ENCODE measurements around the gene CTSW.

The CTSW gene

DNA sequence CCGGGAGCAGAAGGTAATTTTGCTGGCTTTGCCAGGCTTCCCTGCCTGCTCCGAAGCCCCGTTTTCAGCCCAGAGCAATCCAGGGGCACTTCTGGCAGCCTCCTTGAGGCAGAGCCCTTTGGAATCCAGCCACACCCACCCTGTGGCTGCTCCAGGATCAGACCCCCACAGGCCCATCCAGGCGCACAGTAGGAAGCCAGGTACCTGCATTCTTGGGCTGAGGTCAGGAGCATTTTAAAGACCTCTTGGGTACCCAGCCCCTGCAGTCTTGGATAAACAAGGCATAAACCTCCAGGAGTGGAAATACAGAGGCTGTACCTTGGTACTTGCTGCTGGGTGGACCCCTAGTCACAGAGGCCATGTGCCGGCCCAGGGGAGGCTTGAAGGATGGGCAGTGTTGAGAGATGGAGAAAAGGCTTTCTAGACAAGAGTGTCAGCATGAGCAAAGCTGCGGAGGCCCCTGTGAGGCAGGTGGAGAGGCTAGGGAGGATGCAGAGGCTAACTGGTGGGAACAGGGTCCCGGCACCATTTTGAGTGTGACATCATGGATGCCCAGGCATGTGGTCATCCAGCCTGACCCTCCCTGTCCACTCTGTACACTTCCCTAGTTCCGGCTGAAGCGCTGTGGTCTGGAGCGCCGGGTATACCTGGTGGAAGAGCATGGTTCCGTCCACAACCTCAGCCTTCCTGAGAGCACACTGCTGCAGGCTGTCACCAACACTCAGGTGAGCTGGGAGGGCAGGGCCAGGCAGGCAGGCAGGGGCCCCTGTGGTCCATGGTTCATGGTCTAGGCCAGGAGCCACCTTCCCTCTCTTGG lies 15.5 kb upstream of the CTSW start:
- Histone ChIP-seq H3K9ac (no peak overlapping the region), H3K27me3 (ENCODE audit: control insufficient read depth, insufficient read depth, low read length) (no peaks in the 10 kb centered on the region), H3K4me1 (peaks cover 5% of the 10 kb centered on the region), H3K9me3 (ENCODE audit: control insufficient read depth, low read length) (no peaks in the 10 kb centered on the region), H2AFZ (no peak overlapping the region), H3K36me3 (ENCODE audit: control insufficient read depth, insufficient read depth, low read length) (no peaks in the 10 kb centered on the region), H3K27ac (no peak overlapping the region), H3K79me2 (peaks cover 2% of the 10 kb centered on the region), H3K4me3 (ENCODE audit: low read depth, low read length) (no peak overlapping the region), H3K4me2 (ENCODE audit: low read length) (no peak overlapping the region)
- TF ChIP-seq, protein P1, sequence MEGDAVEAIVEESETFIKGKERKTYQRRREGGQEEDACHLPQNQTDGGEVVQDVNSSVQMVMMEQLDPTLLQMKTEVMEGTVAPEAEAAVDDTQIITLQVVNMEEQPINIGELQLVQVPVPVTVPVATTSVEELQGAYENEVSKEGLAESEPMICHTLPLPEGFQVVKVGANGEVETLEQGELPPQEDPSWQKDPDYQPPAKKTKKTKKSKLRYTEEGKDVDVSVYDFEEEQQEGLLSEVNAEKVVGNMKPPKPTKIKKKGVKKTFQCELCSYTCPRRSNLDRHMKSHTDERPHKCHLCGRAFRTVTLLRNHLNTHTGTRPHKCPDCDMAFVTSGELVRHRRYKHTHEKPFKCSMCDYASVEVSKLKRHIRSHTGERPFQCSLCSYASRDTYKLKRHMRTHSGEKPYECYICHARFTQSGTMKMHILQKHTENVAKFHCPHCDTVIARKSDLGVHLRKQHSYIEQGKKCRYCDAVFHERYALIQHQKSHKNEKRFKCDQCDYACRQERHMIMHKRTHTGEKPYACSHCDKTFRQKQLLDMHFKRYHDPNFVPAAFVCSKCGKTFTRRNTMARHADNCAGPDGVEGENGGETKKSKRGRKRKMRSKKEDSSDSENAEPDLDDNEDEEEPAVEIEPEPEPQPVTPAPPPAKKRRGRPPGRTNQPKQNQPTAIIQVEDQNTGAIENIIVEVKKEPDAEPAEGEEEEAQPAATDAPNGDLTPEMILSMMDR (IDR thresholded peaks at IDR 0.05): no peak

DNA sequence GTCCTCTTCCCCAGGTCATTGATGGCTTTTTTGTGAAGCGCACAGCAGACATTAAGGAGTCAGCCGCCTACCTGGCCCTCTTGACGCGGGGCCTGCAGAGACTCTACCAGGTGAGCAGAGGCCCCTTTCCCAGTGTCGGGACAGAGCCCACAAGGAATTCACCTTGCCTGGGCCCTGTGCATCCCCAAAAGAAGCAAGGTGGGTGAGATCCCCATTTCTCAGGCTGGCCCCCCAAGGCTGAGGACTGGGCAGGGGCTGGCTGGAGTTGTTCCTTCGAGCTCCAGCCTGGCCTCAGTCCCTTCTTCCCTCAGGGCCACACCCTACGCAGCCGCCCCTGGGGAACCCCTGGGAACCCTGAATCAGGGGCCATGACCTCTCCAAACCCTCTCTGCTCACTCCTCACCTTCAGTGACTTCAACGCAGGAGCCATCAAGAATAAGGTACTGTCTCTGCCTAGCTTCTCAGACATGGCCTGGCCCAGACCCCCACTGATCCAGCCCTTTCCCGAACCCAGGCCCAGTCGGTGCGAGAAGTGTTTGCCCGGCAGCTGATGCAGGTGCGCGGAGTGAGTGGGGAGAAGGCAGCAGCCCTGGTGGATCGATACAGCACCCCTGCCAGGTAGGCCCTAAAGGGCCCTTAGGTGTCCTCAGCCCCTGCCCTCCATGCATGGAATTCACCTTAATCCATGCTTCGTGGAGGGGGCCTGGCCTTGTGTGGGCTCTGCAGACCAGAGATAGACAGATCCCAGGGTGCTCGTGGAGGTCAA lies 14.7 kb upstream of the CTSW start:
- Histone ChIP-seq H3K9me3 (ENCODE audit: control insufficient read depth, low read length) (no peaks in the 10 kb centered on the region), H3K27me3 (ENCODE audit: control insufficient read depth, insufficient read depth, low read length) (no peaks in the 10 kb centered on the region), H3K9ac (no peak overlapping the region), H3K27ac (no peak overlapping the region), H3K4me3 (ENCODE audit: low read depth, low read length) (no peak overlapping the region), H3K79me2 (peaks cover 2% of the 10 kb centered on the region), H2AFZ (no peak overlapping the region), H3K36me3 (ENCODE audit: control insufficient read depth, insufficient read depth, low read length) (no peaks in the 10 kb centered on the region), H3K4me1 (peaks cover 5% of the 10 kb centered on the region), H3K4me2 (ENCODE audit: low read length) (no peak overlapping the region)
- TF ChIP-seq, protein P1 (IDR thresholded peaks at IDR 0.05): no peak

DNA sequence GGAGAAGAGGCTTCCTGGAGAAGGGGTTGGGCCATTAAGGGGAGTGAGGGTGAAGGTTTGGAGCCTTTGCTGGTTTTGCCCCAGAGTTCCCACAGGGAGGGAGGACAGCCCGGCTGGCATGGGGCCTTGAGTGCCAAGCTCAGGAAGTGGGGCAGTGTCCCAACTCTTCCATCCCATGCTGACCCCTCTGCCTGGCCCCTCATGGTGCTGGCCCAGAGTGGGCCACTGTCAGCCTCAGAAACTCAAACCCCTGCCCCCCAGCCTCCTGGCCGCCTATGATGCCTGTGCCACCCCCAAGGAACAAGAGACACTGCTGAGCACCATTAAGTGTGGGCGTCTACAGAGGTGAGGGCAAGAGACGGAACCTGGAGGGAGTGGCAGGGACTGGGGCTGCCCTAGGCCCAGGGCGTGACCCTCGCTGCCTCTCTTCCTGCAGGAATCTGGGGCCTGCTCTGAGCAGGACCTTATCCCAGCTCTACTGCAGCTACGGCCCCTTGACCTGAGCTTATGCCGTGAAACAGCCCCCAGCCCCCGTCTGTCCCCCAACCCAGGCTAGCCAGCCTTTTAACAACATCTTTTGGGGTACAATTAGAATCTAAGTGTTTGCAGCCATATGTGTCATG lies 14.0 kb upstream of the CTSW start:
- Histone ChIP-seq H3K9ac (no peak overlapping the region), H2AFZ (no peak overlapping the region), H3K79me2 (peaks cover 2% of the 10 kb centered on the region), H3K27ac (no peak overlapping the region), H3K4me3 (ENCODE audit: low read depth, low read length) (no peak overlapping the region), H3K27me3 (ENCODE audit: control insufficient read depth, insufficient read depth, low read length) (no peaks in the 10 kb centered on the region), H3K4me2 (ENCODE audit: low read length) (no peak overlapping the region), H3K4me1 (peaks cover 5% of the 10 kb centered on the region), H3K9me3 (ENCODE audit: control insufficient read depth, low read length) (no peaks in the 10 kb centered on the region), H3K36me3 (ENCODE audit: control insufficient read depth, insufficient read depth, low read length) (no peaks in the 10 kb centered on the region)
- TF ChIP-seq, protein P1 (IDR thresholded peaks at IDR 0.05): no peak

DNA sequence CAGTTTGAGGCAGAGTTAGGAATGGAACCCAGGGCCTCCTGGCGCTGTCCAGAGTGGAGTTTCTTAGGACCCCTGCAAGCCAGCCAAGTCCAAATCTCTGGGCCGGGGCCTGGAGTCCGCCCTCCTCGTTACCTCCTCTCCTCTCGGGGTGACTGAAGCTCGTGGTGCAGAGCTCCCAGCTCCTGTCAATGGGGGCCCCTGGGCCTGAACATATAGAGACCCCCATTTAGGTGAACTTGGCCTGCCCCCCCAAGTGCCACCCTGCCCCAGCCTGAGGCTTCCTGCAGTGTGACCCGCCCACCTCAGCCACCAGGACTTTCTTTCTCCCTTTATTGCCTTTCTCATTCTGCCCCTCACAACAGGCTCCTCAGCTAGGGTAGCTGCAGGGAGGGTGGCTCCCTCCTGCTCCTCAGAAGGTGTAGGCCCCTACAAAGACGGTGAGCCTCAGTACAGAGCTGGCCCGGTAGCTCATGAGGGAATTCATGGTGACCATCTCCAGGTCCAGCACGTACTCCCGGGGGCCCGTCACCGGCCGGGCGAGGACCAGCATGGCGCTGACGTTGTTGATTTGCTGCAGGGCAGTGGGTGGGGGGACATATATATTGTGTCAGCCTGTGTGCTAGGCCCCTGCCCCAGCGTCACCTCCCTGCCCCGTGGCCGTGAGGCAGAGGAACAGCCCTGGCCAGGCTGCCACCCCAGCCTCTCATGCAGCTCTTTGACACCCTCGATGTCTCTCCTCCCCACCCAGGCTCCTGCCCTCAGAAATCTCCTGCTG lies 12.9 kb upstream of the CTSW start:
- Histone ChIP-seq H3K36me3 (ENCODE audit: control insufficient read depth, insufficient read depth, low read length) (no peaks in the 10 kb centered on the region), H3K27ac (no peak overlapping the region), H3K4me2 (ENCODE audit: low read length) (no peak overlapping the region), H3K9ac (no peak overlapping the region), H3K4me3 (ENCODE audit: low read depth, low read length) (no peak overlapping the region), H3K27me3 (ENCODE audit: control insufficient read depth, insufficient read depth, low read length) (no peaks in the 10 kb centered on the region), H2AFZ (no peak overlapping the region), H3K9me3 (ENCODE audit: control insufficient read depth, low read length) (no peaks in the 10 kb centered on the region), H3K4me1 (no peaks in the 10 kb centered on the region), H3K79me2 (no peaks in the 10 kb centered on the region)
- TF ChIP-seq, protein P1 (IDR thresholded peaks at IDR 0.05): no peak
